ENCODE data around the gene FLAD1.
A peak's percentile ranks its signal among the peaks of the same experiment; 100 is the strongest.
"Not testable (repeated sequence)": the region's sequence is repeated elsewhere in the genome, so short reads cannot be mapped to it uniquely, and the experiment has no call there.

Gene FLAD1

DNA sequence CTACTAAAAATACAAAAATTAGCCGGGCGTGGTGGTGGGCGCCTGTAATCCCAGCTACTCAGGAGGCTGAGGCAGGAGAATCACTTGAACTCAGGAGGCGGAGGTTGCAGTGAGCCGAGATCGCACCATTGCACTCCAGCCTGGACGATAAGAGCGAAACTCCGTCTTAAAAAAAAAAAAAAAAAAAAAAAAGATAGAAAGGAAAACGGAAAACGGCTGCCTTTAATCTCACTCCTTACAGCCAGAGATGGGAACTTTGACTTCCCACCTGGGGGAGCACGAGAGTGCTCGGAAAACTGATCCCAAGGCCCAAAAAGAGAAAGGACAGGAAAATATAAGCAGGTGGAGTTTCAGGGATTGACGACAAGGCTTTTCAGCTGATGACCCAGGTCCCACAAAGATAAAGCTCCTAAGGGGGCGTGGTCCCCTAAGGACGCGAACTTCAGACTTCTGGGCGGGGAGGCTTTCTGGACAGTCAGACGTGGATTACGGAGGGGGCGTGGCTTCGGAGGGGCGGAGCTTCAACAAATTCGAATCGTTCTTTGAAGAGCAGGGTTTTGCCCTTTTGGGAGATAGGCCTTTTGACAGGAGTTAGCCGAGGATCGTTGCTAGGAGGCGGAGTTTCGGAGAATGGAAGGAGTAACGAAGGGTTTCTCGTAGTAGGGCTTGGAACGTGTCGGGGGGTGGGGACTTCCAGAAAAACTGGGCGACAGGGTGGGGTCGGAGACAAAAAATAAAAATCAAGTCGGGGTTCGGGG, 9.6 kb upstream of the FLAD1 start:
- DNase-seq (ENCODE audit: low read depth): peak; percentile 95
- peak overlapping the region; percentile 86 for H3K4me3 ChIP-seq (ENCODE audit: low read depth, low read length)
- TF ChIP-seq, protein P1, sequence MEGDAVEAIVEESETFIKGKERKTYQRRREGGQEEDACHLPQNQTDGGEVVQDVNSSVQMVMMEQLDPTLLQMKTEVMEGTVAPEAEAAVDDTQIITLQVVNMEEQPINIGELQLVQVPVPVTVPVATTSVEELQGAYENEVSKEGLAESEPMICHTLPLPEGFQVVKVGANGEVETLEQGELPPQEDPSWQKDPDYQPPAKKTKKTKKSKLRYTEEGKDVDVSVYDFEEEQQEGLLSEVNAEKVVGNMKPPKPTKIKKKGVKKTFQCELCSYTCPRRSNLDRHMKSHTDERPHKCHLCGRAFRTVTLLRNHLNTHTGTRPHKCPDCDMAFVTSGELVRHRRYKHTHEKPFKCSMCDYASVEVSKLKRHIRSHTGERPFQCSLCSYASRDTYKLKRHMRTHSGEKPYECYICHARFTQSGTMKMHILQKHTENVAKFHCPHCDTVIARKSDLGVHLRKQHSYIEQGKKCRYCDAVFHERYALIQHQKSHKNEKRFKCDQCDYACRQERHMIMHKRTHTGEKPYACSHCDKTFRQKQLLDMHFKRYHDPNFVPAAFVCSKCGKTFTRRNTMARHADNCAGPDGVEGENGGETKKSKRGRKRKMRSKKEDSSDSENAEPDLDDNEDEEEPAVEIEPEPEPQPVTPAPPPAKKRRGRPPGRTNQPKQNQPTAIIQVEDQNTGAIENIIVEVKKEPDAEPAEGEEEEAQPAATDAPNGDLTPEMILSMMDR (IDR thresholded peaks at IDR 0.05; ENCODE audit: low read depth, low read length): no peak
- TF ChIP-seq, protein P2, sequence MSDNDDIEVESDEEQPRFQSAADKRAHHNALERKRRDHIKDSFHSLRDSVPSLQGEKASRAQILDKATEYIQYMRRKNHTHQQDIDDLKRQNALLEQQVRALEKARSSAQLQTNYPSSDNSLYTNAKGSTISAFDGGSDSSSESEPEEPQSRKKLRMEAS (IDR thresholded peaks at IDR 0.05; ENCODE audit: low read depth, low read length): no peak; the same call in 1 of the 2 replicates
- TF ChIP-seq MYC (IDR thresholded peaks at IDR 0.05; ENCODE audit: low read depth, low read length) (no peak), POLR2A (IDR thresholded peaks at IDR 0.05; ENCODE audit: extremely low read depth, insufficient read length) (peak; percentile 20)

DNA sequence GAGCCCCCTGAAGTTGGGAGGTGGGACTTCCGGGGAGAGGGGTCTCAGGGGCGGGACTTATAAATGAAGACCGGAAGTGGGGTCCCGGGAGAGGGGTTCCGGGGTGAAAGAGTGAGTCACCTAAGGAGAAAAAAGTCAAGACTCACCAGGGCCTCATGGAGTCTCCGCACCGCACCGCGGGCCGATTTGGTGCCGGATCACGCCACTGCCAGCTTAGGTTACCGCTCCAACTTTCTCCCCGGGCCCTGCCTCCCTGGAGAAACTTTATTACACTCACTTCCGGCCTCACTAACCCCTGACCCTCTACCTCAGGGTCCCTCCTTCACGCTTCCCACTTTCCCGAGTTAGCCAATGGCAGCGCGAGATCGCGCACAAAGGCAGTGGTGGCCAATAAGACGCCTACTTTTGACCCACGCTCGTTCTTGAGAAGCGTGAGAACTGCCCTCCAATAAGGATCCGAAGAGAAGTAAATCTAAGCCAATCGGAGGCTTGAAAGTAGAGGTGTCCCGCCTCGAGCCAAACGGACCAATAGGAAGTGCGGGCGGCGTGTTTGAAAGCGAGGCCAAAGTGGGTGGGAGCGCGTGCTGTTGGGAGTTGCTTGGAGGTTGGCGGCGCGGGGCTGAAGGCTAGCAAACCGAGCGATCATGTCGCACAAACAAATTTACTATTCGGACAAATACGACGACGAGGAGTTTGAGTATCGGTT, 8.9 kb upstream of the FLAD1 start, which contains the start of gene CKS1B:
TSS of gene CKS1B (plus strand) at position 580 of the 706 bp plus-strand sequence. CDS start at position 645, 65 bp downstream.
- TF ChIP-seq, protein P2 (IDR thresholded peaks at IDR 0.05; ENCODE audit: low read depth, low read length): peak; percentile 70; the same call in 1 of the 2 replicates
- TF ChIP-seq POLR2A (IDR thresholded peaks at IDR 0.05; ENCODE audit: extremely low read depth, insufficient read length) (no peak), MYC (IDR thresholded peaks at IDR 0.05; ENCODE audit: low read depth, low read length) (no peak; the same call in none of the 2 replicates)
- TF ChIP-seq, protein P1 (IDR thresholded peaks at IDR 0.05; ENCODE audit: low read depth, low read length): no peak
- peak; percentile 99 for DNase-seq (ENCODE audit: low read depth)
- H3K4me3 ChIP-seq (ENCODE audit: low read depth, low read length): peak within 1 kb of the TSS; percentile 95

DNA sequence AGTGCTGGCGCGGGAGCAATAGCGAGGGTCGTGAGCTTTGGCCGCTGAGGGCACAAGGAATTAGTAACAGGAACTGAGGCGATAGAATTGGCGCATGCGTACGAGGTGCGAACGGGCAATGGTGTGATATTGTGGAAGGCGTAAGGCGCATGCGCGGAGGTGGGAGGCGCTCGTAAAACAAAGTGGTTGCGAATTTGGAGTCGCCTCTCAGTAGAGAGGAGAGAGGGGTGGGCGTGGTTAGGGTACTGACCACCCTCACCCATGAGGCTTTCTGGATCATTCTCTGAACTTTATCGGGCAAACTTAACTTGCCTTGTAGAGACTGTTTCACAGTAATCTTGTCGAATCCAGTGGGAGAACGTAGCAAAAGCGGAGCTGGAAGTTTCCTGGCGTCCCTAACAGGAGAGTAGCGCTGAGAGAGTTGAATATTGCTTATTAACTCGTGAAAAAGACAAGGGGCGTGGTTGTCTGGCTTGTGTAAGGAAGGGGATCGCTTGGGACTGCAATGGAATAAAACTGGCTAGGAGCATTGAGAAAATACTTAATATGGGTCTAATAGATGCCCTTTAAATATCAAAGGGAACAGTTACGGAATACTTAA, 8.2 kb upstream of the FLAD1 start:
- peak overlapping the region; percentile 95 for H3K4me3 ChIP-seq (ENCODE audit: low read depth, low read length)
- TF ChIP-seq POLR2A (IDR thresholded peaks at IDR 0.05; ENCODE audit: extremely low read depth, insufficient read length) (peak; percentile 82), MYC (IDR thresholded peaks at IDR 0.05; ENCODE audit: low read depth, low read length) (peak; percentile 85)
- TF ChIP-seq, protein P1 (IDR thresholded peaks at IDR 0.05; ENCODE audit: low read depth, low read length): no peak
- TF ChIP-seq, protein P2 (IDR thresholded peaks at IDR 0.05; ENCODE audit: low read depth, low read length): peak; percentile 68; the same call in 1 of the 2 replicates
- DNase-seq (ENCODE audit: low read depth): peak; percentile 96

DNA sequence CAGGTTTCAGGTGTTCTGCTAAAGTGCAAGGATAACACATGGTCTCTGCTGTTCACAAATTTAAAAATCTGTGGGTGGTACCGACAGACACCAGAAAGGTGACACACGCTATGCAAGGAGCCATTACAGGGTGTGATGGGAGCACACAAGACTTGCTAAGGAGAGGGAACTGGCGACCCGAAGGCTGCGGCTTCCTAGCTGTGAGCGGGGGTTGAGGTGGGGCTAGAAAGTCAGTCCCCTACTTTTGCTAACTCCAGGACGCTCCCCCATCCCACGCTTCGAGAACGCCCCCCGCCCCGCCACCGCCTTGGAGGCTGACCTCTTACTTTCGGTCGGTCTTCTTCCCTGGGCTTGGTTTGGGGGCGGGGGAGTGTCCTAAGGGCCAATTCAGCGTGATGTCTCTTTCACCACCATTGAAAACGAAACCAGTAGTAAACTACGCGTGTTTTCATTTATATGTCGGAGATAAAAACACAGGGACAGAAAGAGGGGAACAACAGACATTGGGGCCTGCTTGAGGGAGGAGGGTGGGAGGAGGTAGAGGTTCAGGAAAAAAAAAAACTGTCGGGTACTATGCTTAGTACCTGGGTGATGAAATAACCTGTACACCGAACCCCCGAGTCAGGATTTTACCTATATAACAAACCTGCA, 7.6 kb upstream of the FLAD1 start:
- TF ChIP-seq POLR2A (IDR thresholded peaks at IDR 0.05; ENCODE audit: extremely low read depth, insufficient read length): peak; percentile 10
- TF ChIP-seq, protein P1 (IDR thresholded peaks at IDR 0.05; ENCODE audit: low read depth, low read length): no peak
- TF ChIP-seq, protein P2 (IDR thresholded peaks at IDR 0.05; ENCODE audit: low read depth, low read length): peak; percentile 26; the same call in 1 of the 2 replicates
- 0 out of 2 replicates have a peak, but pooled peaks have one; percentile 7 for TF ChIP-seq MYC (IDR thresholded peaks at IDR 0.05; ENCODE audit: low read depth, low read length)
- peak; percentile 78 for DNase-seq (ENCODE audit: low read depth)
- H3K4me3 ChIP-seq (ENCODE audit: low read depth, low read length): peak overlapping the region; percentile 95

DNA sequence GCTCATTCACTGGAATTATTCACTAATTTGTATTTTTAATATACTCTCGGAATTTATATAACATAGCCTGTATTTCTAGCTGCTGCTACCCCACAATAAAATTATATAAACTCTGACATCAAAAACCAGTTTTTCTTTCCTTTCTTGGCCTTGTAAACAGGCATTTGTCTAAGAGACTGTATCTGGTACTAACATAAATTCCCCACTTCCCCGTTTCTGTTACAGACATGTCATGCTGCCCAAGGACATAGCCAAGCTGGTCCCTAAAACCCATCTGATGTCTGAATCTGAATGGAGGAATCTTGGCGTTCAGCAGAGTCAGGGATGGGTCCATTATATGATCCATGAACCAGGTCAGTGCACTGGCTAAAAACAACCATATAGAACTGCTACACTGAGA, 5.4 kb upstream of the FLAD1 start:
- DNase-seq (ENCODE audit: low read depth): not testable (repeated sequence)
- H3K4me3 ChIP-seq (ENCODE audit: low read depth, low read length): peak overlapping the region; percentile 25
